Measurements from ENCODE around the gene MAEA.

The MAEA gene

GRCh38 chr4:1289207-1290164 lies at the start of gene MAEA:
TSS of gene MAEA (plus strand) at chr4:1289891. CDS start at chr4:1289914, 23 bp downstream.
- peak; percentile 93 to 96 (median 95) for DNase-seq (ENCODE audit: low read depth in 3 of 3)

DNA sequence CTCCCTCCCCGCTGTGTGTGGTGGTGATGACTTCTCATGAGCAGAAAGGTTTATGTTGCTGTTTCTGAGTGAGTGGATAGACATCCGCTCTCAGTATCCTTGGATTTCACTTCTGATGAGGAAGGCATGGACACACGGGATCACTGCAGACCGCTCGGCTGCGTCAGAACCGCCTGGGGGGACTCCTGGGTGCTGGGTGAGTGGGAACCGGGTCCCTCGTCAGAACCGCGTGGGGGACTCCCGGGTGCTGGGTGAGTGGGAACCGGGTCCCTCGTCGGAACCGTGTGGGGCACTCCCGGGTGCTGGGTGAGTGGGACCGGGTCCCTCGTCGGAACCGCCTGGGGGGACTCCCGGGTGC lies 49.8 kb upstream of the MAEA start:
- DNase-seq (ENCODE audit: low read depth in 3 of 3): no peak

- DNase-seq (ENCODE audit: low read depth in 3 of 3): no peak
These were observed 48.8 kb upstream of the MAEA start for GRCh38 chr4:1240721-1241465.

- no peak for DNase-seq (ENCODE audit: low read depth in 3 of 3)
These were observed 48.2 kb upstream of the MAEA start for GRCh38 chr4:1241466-1241935.

DNA sequence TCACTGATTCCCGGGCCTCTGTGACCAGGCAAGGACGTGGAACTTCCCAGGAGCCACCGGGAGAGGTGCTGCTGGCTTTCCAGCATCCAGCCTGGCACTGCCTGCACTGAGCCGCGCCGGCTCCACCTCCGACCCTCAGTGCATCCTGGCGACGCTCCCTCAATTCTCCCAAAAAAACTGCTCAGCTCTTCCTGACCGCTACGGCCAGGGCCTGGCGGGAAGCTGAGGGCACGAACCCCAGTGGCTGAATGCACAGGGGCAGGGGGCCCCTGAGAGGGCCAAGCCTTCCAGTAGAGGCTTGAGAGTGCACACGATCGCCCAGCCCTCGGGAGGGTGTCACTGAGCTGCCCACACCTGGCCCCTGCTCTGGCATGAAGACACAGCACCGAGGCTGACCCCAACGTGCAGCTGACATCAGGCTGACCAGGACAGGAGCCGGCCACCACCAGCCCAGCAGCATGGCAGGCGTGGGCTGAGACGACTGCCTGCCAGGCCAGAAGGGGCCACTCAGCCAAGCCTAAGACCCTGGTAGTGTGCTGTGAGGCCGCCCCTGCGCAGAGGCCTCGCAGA lies 47.7 kb upstream of the MAEA start:
- no peak for DNase-seq (ENCODE audit: low read depth in 3 of 3)

- no peak for DNase-seq (ENCODE audit: low read depth in 3 of 3)
These were observed 46.9 kb upstream of the MAEA start for GRCh38 chr4:1242506-1243450.

DNA sequence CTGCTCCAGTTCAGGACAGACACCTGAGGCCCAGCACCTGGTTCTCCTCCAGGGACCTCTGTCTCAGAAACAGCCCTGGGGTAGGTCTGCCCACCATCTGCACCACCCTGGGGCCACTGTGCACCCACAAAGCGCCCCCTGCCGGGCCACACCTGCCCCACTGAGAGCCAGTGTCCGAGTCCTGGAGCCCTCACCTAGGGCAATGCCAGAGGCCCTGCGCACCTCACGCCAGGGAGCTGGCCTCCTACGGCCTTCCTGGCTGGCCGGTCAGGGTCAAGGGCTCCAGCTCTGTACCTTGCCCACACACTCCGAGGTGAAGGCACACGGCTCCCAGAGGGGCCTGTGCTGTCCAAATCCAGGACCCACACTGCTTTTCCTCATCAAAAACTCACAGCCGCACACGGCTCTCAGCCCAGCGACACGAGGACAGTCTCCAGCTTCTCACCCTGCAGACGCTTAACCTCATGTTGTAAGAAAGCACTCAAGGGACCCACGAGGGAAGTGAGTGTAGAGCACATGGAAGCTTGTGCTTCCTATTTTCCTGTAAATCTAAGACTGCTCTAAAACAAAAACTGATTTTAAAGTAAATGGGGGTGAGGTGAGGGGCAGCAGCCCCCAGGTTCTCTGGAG lies 46.1 kb upstream of the MAEA start:
- DNase-seq (ENCODE audit: low read depth in 3 of 3): no peak

- DNase-seq (ENCODE audit: low read depth in 3 of 3): no peak
These were observed 45.4 kb upstream of the MAEA start for GRCh38 chr4:1244081-1244977.

DNA sequence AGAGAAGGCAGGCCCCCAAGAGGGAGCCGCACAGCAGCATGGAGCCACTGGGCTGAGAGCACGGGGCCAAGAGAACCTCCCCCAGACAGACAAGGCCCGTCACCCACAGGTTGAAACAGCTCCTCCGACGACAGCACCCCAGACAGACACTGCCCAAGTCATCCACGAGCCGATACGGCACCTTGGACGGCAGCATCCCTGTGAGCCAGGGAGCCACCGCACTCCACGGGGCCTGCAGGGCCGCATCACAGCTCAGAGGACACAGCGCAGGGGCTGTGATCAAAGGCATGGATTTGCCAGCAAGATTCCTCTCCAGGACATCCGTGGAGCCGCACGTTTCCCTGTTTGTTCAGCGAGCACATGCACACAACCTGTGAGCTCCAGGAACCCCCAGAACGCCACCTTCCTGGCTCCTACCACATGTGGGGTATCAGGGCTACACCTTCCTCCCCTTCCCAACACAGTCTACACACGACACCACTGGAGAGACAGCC lies 44.7 kb upstream of the MAEA start:
- no peak for DNase-seq (ENCODE audit: low read depth in 3 of 3)

GRCh38 chr4:1245481-1246051 lies 44.1 kb upstream of the MAEA start:
- no peak for DNase-seq (ENCODE audit: low read depth in 3 of 3)

- no peak for DNase-seq (ENCODE audit: low read depth in 3 of 3)
These were observed 43.4 kb upstream of the MAEA start for GRCh38 chr4:1246111-1246881.

DNA sequence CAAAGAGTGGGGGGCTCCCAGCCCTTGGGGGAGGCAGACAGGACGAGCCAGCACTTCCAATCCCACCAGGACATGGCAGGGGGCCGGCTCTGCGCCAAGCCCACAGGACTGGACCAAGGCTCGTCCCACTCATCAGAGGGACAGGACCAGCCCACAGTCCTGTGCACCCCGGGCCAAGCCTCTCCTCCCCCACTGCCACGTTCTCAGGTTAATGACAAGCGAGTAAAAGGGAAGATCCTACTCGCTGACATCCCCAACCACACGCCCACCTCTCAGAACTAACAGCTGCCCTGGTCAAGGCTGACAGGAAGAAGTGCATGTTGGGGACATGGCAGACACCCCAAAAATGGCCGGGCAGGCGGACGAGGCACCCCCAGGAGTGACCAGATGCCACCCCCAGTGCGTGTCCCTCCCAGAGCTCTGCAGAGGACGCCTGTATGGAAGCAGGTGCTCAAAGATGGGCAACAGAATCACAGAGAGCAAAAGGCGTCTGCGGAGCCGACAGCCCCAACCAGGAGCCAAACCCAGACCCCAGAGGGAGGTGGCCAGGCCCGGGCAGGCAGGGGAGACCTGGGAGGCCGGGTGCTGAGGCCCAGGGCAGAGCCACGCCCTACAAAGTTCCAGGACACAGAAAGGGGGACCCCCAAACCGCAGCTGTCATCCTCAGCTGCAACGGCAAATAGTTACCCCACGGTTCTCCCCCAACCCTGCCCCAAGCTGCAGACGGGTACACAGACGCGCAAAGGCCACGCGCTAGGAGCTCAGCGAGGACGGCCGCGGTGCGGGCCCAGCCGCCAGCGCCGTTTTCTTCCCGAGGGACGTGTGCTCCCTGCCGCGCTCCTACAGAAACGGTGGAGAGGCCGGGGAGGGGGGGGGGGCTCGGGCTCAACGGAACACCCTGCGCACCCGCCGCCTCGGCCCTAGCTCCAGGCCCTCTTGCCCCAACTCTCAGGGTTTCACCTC lies 42.5 kb upstream of the MAEA start:
- no peak for DNase-seq (ENCODE audit: low read depth in 3 of 3)

DNA sequence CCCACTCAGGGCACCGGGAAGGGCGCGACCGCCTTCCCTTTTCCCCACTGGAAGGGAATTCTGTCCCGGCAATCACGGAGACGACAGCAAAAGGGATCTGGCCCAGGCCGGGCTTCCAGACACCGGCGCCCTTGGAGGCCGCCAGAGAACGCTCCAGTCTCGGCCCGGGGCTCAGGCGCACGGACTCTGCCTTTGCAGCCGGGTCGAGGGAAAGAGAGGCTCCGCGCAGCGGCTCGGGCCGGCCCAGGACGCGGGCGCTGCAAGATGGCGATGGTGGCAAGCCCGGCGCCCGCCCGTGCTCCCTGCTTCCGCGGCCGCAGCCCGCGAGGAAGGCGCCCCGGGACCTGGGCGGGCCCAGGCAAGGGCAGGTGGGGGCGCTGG lies 41.8 kb upstream of the MAEA start:
- DNase-seq (ENCODE audit: low read depth in 3 of 3): peak in 1 of 3 donors; percentile 17

- peak; percentile 54 to 72 (median 55) for DNase-seq (ENCODE audit: low read depth in 3 of 3)
These were observed 41.2 kb upstream of the MAEA start, which contains the start of gene CTBP1 for GRCh38 chr4:1248245-1249147. TSS of gene CTBP1 (minus strand) at chr4:1249130. CDS start at chr4:1241331, 7,799 bp downstream.

DNA sequence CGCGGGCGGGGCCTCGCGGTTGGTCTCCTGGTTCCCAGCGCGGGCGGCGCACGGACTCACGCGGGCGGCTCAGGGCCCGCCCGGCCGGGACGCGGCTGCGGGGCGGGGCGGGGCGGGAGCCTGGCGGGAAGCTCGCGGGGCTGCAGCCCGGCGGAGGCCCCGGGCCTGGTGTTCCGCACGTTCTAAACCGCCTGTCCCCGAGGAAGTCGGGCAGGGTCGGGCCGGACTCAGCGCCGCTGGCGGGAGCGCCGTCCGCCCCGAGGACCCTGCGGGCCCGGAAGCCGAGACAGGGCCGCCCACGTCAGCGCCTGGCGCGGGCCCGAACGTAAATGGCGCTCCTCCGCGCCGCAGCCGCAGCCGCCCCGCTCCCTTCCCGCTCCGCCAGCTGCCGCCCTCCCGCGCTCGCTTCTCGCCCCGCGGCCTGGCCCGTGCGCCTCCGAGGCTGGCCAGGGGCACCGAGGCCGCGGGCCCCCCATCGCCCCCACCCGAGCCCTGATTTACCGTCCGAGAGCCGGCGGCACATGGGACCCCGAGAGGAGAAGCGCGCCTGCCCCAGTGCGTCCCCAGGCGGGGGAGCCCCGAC lies 40.5 kb upstream of the MAEA start:
- DNase-seq (ENCODE audit: low read depth in 3 of 3): peak; percentile 54 to 78 (median 67)

Data from stimulated activated CD4-positive, alpha-beta T cell treated with anti-CD3 and anti-CD28 coated beads, TNF-alpha, amount 100 ng/mL, for 48 hours (primary cell).